Skeletal muscle cell (primary cell): ENCODE measurements around the gene RERG.
"Not testable (repeated sequence)": the region's sequence is repeated elsewhere in the genome, so short reads cannot be mapped to it uniquely, and the experiment has no call there.

Source experiments
- DNase-seq: peaks from one replicate; pipeline ENCODE4 v3.0.0-alpha.2; 2010; ENCODE audit warnings: low read depth
- H3K4me3 ChIP-seq: 2 replicates; pipeline ENCODE4 v1.5.1; 2011; ENCODE audit warnings: low read depth, mild to moderate bottlenecking, control low read depth, low read length, moderate library complexity

RERG gene

GRCh38 chr12:15220915-15221885, at the start of gene RERG:
RERG (minus strand) TSS chr12:15221417; CDS start chr12:15217489, 3,928 bp downstream.
- no peak for DNase-seq
- peak within 1 kb of the TSS; percentile 50 for H3K4me3 ChIP-seq

GRCh38 chr12:15270591-15270990, 49.4 kb upstream of the RERG start:
- no peak for DNase-seq
- no peak overlapping the region for H3K4me3 ChIP-seq

GRCh38 chr12:15268927-15269552, 47.8 kb upstream of the RERG start:
- no peak for DNase-seq
- H3K4me3 ChIP-seq = no peak overlapping the region

GRCh38 chr12:15268309-15268708, 47.1 kb upstream of the RERG start:
- no peak for DNase-seq

GRCh38 chr12:15265875-15266274, 44.7 kb upstream of the RERG start:
- H3K4me3 ChIP-seq = no peak overlapping the region
- DNase-seq = no peak

More at GRCh38 chr12:15268309-15268708, 47.1 kb upstream of the RERG start:
- no peak overlapping the region for H3K4me3 ChIP-seq

- peak; percentile 48 for DNase-seq
- H3K4me3 ChIP-seq = no peak overlapping the region
Measured at GRCh38 chr12:15256761-15257160, 35.5 kb upstream of the RERG start.

- no peak overlapping the region for H3K4me3 ChIP-seq
- DNase-seq = no peak
Measured at GRCh38 chr12:15253990-15254389, 32.8 kb upstream of the RERG start.

GRCh38 chr12:15244926-15245325, 23.7 kb upstream of the RERG start:
- no peak for DNase-seq
- no peak overlapping the region for H3K4me3 ChIP-seq

- DNase-seq = no peak
- no peak overlapping the region for H3K4me3 ChIP-seq
Measured at GRCh38 chr12:15244341-15244740, 23.1 kb upstream of the RERG start.

GRCh38 chr12:15243102-15243501, 21.9 kb upstream of the RERG start:
- no peak overlapping the region for H3K4me3 ChIP-seq
- no peak for DNase-seq

- H3K4me3 ChIP-seq = no peak overlapping the region
- no peak for DNase-seq
Measured at GRCh38 chr12:15240898-15241297, 19.7 kb upstream of the RERG start.

- DNase-seq = no peak
- no peak overlapping the region for H3K4me3 ChIP-seq
Measured at GRCh38 chr12:15234508-15234907, 13.3 kb upstream of the RERG start.

- no peak for DNase-seq
- no peak overlapping the region for H3K4me3 ChIP-seq
Measured at GRCh38 chr12:15234011-15234410, 12.8 kb upstream of the RERG start.

- no peak for DNase-seq
- no peak overlapping the region for H3K4me3 ChIP-seq
Measured at GRCh38 chr12:15232959-15233358, 11.7 kb upstream of the RERG start.

GRCh38 chr12:15231493-15231892, 10.3 kb upstream of the RERG start:
- H3K4me3 ChIP-seq = no peak overlapping the region
- no peak for DNase-seq

- H3K4me3 ChIP-seq = no peak overlapping the region
- no peak for DNase-seq
Measured at GRCh38 chr12:15230751-15231150, 9.5 kb upstream of the RERG start.

- DNase-seq = no peak
Measured at GRCh38 chr12:15230137-15230536, 8.9 kb upstream of the RERG start.

GRCh38 chr12:15227004-15227679, 5.9 kb upstream of the RERG start:
- no peak overlapping the region for H3K4me3 ChIP-seq
- no peak for DNase-seq

More at GRCh38 chr12:15230137-15230536, 8.9 kb upstream of the RERG start:
- no peak overlapping the region for H3K4me3 ChIP-seq

- DNase-seq, H3K4me3 ChIP-seq: not testable (repeated sequence)
Measured at GRCh38 chr12:15225863-15226218, 4.6 kb upstream of the RERG start.
